ENCODE results near the gene KLHDC9.
"Not testable (repeated sequence)": the region's sequence is repeated elsewhere in the genome, so short reads cannot be mapped to it uniquely, and the experiment has no call there.

Gene KLHDC9

DNA sequence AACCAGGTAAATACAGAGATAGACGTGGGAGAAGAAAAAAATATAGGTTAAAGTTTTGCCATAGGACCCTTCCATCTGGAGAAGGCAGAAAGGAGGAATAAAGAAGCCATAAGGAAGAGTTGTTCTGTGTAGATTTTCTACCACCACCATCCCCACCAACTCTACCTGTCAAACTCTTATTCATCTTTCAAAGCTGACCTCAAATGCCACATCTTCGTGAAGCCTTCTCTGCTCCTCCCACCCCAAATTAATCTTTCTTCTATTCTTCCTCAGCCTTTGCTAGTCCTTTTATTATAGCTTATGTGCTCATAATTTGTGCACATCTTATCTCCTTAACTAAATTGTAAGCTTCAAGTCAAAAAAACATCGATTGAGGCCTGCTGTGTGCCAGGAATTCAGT lies 7.5 kb upstream of the KLHDC9 start:
- no peak overlapping the region for H3K4me3 ChIP-seq
- peak overlapping the region in 5 of 21 experiments; percentile 44 to 91 (median 76) for H3K27ac ChIP-seq

DNA sequence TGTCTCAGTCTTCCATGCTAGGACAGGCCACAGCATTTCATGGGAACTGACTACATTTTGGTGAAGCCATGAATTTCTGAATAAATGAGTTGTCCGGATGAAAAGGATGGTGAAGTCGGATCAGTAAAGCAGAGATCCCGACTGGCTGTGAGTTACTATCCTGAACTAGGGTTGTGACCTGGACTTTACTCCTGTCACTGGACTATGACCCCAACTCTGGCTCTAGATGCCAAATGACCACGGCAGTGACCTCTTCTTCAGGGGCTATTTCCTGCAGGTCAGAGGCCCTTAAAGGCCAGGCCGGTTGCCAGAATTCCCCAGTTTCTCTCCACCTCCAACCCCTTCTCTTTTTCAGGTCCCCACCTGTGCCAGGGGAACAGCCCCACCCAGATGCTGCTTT lies 7.1 kb upstream of the KLHDC9 start:
- H3K4me3 ChIP-seq: no peak overlapping the region
- H3K27ac ChIP-seq: peak overlapping the region in 6 of 21 experiments; percentile 39 to 81 (median 54)

DNA sequence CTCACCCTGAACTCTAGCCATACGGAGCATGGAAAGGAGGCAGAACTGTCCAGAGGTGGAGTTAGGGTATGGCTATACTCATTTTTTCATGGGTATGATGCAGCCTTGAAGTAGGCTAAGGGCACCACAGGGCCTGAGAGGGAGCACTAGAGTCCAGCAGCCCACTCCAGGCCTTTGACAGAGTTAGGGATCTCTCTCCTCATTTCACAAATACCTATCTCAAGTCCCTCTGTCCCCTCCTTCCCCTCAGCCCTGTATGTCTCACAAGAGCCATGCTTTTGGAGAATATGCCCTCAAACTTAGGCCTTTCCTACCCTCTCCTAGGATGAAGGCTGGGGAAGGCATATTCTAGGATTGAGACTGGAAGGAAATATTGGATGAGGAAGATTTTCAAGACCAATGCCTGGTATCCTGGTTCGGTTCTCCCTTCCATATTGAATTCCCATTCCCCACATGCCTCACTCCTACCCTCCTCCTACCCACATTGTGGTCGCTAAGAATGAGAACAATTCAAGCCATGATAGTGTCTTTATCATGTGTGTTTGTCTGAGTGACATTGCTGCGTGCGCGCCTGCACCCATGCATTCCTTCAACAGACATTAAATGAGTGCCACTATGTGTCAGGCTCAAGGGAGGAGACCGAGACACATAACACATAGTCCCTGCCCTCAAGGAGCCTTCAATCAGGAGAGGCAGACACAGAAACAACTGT lies 6.2 kb upstream of the KLHDC9 start:
- no peak overlapping the region for H3K4me3 ChIP-seq
- peak overlapping the region in 14 of 21 experiments; percentile 25 to 81 (median 44) for H3K27ac ChIP-seq

DNA sequence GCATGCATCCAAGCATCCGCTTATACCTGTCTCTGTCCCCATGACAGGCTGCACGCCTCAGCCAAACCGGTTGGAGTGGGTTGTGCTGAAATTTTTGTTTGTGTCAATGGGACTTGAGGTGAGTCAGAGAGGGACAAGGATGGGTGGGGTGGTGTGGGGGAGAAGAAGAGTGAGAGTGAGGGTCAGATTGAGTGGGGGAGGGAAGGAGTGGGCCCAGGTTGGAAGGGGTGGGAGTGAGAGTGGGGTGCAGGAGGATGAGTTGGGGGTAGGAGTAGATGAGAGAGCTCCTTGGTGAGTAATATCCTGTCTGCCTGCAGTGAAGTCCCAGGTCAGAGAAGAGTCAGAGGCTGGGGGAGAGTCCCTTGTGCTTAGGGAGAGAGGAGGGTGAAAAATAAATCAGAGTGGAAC lies 5.5 kb upstream of the KLHDC9 start:
- H3K4me3 ChIP-seq: no peak overlapping the region
- peak overlapping the region in 13 of 21 experiments; percentile 17 to 60 (median 44) for H3K27ac ChIP-seq

DNA sequence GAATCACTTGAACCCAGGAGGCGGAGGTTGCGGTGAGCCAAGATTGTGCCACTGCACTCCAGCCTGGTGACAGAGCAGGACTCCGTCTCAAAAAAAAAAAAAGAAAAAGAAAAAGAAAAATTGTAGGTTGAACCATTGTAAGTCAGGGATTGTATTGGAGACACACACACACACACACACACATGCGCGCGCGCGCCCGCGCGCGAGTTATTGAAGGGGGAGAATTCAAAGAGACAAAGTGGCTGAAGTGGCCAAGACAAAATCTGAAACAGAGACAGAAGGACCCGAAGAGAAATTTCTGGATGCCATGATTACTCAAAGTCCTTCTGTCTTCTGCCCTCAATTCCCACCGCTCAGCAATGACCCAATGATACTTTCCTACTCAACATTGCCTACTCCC lies 3.7 kb upstream of the KLHDC9 start:
- Histone ChIP-seq H3K27ac (no peak overlapping the region), H3K4me3 (no peak overlapping the region)

DNA sequence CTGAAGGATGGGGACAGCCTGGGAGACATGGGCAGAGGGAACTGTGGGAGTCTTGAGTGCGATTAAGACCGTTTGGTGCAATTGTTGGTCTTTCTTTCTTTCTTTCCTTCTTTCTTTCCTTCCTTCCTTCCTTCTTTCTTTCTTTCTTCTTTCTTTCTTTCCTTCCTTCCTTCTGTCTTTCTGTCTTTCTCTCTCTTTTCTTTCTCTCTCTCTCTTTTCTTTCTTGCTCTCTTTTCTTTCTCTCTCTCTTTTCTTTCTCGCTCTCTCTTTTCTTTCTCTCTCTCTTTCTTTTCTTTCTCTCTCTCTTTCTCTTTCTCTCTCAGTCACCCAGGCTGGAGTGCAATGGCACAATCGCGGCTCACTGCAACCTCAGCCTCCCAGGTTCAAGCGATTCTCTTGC lies 2.9 kb upstream of the KLHDC9 start:
- no peak overlapping the region for H3K4me3 ChIP-seq
- H3K27ac ChIP-seq: peak overlapping the region in 1 of 21 experiments; percentile 19

DNA sequence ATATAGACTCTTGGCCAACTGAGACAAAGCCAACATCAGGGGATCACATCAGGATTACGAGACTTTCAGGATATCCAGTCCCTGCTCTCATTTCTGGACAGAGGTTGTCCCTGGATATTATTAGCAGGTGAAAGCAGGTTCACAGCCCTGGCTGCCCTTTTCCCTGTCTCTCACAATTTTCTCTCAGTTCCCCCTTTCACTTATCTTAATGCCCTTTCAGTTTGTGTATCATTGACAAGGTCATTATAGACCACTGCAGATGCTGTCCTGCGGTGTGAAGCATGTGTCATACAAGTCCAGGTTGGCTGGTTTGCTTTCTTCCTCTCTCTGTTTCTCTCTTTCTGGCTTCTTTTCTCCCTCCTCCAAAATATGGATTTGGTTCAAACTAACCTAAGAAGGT lies 2.1 kb upstream of the KLHDC9 start:
- H3K27ac ChIP-seq: peak overlapping the region in 8 of 21 experiments; percentile 9 to 58 (median 29)
- no peak overlapping the region for H3K4me3 ChIP-seq

DNA sequence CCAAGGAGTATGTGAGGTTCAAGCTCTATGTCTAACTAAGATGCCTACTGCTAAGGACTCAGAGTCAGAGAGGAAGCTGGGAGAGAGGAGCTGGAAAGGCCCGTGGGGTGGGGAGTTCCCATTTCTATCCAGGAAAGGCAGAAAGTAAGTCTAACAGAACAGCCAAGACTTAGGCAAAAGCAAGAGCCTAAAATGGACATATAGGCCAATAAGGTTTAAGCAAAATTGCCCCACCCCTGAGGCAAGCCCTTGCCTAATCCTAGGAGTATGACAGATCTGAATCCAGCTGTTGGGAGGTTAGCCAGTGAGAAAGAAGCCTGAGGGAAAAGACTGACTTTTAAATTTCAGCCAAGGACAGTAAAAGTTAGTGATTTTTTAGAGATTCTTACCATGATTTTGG lies 1.6 kb upstream of the KLHDC9 start:
- Histone ChIP-seq H3K27ac (peak overlapping the region in 9 of 21 experiments; percentile 9 to 58 (median 32)), H3K4me3 (no peak overlapping the region)

DNA sequence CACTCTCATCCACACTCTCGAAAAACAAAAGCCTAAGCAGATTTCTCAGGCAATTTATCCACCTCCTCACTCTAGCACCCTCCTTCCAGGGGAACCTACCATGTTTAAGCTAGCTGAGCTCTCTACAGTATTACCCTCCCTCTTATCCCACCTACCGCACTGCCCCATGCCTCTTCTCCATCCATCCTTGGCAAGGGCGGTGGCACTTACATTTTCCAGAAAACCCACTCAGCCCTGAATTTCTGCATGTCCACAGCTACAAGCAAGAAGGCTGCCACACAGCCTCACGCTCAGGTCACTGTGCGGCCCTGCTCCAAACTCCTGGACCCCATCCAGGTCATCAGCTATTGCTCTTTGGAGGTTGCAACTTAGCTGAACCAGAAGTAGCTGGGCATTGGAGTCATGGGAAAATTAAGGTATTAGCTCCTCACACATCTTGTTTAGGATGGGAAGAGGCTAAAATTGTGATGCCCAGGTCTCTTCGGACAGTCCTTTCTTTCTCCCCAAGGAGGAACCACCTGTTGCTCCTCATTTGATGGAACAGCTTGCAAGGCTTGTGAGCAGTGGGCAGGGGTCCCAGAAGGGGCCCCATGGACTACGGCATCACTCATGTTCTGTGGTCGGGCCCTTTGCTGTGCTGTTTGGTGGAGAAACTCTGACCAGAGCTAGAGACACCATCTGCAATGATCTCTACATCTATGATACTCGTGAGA lies 1.1 kb downstream of the KLHDC9 start:
- peak overlapping the region in 1 of 7 experiments; percentile 58 for H3K4me3 ChIP-seq

DNA sequence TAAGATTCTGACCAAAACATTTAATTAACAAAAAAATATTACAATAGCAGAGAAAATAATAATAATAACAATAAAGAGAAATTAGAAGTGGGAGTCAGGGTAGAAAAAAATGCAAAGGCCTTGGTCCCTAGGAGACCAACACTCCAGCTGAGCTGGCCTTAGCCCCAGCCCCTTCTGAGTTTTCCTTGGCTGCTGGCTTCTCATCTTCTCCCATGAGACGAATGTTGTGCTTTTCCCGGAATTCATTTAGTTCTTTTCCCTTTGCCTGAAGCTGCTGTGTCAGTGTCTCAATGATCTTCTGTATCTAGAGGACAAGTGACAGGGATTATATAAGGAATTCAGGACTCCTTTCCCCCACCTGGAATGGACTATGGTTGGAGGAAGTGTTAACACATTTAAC lies 2.4 kb downstream of the KLHDC9 start:
- no peak overlapping the region for H3K27ac ChIP-seq
- H3K4me3 ChIP-seq: no peak overlapping the region

More for the DNA sequence above, 1.1 kb downstream of the KLHDC9 start:
- H3K27ac ChIP-seq: peak overlapping the region in 2 of 21 experiments; percentile 37 to 77

DNA sequence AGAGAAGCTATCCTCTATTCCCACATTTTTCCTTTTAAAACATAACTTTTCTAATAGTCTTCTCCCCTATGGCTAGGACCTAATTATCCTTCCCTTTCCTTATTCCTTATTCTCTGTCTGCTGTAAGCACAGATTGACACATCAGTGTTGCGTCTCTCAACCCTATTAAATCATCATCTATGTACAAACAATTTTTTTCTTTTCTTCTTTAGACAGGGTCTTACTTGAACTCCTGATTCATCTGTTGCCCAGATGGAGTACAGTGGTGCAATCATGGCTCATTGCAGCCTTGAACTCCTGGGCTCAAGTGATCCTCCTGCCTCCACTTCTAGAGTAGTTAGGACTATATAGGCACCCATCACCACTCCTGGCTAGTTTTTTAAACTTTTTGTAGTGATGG lies 8.3 kb downstream of the KLHDC9 start:
- Histone ChIP-seq H3K27ac (no peak overlapping the region), H3K4me3 (no peak overlapping the region)

DNA sequence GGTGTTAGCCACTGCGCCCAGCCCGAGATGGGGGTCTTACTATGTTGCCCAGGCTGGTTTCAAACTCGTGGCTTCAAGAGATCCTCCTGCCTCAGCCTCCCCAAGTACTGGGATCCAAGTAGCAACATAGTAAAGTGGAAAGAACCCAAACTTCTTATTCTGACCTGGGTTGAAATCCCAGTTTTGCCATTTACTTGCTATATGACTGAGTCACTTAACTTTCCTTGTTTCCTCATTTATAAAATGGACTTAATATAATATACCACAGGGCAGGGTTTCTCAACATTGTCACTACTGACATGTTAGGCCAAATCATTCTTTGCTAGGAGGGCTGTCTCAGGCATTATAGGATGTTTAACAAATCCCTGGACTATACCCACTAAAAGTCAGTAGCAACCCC lies 13.0 kb downstream of the KLHDC9 start:
- Histone ChIP-seq H3K27ac (no peak overlapping the region), H3K4me3 (no peak overlapping the region)

DNA sequence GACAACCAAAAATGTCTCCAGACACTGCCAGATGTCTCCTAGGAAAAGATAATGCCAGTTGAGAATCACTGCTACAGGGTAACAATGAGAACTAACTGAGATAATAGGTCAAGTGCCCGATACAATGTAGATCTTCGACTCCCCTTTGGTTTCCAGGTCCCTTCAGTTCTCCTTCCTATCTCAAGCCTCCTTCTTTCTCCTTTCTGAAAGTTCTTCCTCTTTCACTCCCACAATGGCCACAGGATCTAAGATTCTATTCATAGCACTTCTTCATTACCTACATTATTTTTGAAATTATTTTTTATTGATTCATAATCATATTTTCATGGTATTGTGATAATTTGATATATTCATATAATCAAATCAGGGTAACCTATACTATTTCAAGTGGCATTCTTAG lies 13.4 kb downstream of the KLHDC9 start:
- no peak overlapping the region for H3K27ac ChIP-seq
- no peak overlapping the region for H3K4me3 ChIP-seq

DNA sequence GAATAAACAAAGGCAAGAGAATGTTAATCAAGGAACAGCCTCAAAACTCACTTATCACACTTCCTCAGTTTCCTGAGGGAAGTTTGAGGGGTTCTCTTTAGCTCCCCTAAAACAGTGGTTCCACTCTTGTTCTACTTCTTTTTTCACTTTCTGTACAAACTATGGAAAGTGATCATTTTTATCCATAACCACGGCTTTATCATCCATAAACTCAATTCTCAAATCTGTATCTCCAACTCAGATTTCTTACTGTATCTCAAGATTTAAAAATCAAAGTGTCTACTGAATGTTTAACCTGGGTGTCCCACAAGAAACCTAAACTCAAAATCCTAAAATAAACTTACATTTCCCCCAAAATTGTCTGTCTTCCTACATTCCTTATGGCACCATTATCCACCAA lies 15.8 kb downstream of the KLHDC9 start:
- no peak overlapping the region for H3K27ac ChIP-seq
- no peak overlapping the region for H3K4me3 ChIP-seq

DNA sequence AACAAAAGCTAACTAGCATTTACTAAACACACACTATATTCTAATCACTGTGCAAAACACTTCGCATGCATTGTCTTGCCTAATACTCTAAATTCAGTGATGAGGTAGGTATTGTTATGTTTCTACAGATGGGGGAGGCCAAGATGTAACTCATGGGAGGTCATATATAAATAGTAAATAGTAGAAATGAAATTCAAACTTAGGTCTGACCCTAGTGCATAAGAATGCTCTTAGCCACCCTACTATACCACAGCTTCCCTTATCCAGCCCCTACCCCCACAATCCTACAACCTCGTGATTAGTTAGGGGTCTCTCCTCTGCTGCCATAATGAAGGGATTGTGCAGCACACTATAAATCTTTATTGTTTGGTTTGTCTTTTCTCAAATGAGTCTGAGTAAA lies 16.4 kb downstream of the KLHDC9 start:
- no peak overlapping the region for H3K4me3 ChIP-seq

DNA sequence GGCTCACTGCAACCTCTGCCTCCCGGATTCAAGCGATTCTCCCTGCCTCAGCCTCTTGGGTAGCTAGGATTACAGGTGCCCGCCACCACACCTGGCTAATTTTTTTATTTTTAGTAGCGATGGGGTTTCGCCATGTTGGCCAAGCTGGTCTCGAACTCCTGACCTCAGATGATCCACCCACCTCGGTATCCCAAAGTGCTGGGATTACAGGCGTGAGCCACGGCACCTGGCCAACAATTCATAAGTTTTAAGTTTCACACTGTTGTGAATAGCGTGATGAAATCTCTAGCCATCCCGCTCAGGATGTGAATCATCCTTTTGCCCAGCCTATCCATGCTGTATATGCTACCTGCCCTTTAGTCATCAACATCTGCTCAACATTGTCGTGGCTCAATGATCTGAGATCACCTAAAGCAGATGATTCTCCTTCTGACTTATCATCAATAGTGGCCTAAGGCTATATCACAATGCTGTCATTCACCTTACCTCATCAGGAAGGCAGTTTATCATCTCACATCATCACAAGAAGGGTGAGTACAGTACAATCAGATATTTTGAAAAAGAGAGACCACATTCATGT lies 17.1 kb downstream of the KLHDC9 start:
- H3K4me3 ChIP-seq: no peak overlapping the region
- H3K27ac ChIP-seq: peak overlapping the region in 3 of 21 experiments; percentile 12 to 19 (median 18)

More for the DNA sequence above, 16.4 kb downstream of the KLHDC9 start:
- H3K27ac ChIP-seq: peak overlapping the region in 1 of 21 experiments; percentile 18

DNA sequence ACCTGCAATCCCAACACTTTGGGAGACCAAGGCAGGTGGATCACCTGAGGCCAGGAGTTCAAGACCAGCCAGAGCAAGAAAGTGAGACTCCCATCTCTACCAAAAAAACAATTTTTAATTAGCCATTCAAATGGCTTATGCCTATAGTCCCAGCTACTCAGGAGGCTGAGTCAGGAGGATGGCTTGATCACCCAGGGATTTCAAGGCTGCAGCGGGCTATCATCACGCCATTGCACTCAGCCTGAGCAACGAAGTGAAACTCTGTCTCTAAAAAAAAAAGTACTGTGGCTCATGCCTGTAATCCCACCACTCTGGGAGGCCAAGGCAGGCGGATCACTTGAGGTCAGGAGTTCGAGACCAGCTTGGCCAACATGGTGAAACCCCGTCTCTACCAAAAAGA lies 17.8 kb downstream of the KLHDC9 start:
- H3K27ac ChIP-seq: peak overlapping the region in 1 of 21 experiments; percentile 12

DNA sequence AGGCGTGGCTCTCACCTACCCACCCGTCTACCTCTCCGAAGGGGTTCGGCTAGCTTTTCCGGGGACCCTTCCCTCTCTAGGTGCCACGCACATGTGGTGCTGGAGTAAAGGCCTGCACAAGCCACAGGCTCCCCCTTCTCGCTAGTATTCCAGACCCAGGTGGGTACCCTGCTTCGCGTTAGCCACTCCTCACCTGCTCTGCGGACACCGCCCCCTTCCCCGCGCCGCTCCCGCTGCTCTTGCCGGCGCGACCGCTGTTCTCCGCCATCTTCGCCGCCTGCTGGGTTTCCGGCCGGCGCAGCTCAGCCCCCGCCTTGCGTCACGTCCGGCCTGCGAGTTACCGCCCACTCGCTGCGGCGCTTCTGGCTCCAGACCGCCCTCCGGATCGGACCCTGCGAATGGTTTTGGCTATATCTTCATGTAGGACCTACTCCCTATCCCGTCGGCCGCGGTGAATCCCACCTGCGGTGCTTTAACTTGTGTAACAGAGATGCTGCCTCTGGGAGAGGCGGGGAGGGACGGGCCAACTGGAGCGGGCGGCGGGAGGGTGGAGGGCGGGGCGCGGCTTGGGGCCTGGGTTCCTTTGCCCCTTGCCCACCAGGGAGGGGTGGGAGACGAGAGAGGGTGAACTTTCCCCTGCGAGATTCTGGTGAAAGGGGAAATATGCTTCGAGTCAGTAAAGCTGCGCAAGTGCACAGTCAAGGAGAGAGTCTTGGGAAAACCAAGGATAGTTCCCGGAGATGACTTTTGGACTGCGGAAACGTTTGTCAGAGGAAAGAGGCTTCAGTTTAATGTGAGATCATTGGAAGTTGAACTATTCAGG lies 19.8 kb downstream of the KLHDC9 start, which contains the start of the genes NIT1 and PFDN2:
TSS of gene NIT1 (plus strand) at position 347 of the 823 bp plus-strand sequence. CDS start at position 419, 72 bp downstream.
TSS of gene PFDN2 (minus strand) at position 279 of the 823 bp plus-strand sequence. CDS start at position 268, 11 bp downstream.
- Histone ChIP-seq H3K4me3 (peak within 1 kb of the TSS; percentile 69 to 98 (median 87)), H3K27ac (peak within 1 kb of the TSS; percentile 71 to 99 (median 96))

More for the DNA sequence above, 17.8 kb downstream of the KLHDC9 start:
- not testable (repeated sequence) for H3K4me3 ChIP-seq

DNA sequence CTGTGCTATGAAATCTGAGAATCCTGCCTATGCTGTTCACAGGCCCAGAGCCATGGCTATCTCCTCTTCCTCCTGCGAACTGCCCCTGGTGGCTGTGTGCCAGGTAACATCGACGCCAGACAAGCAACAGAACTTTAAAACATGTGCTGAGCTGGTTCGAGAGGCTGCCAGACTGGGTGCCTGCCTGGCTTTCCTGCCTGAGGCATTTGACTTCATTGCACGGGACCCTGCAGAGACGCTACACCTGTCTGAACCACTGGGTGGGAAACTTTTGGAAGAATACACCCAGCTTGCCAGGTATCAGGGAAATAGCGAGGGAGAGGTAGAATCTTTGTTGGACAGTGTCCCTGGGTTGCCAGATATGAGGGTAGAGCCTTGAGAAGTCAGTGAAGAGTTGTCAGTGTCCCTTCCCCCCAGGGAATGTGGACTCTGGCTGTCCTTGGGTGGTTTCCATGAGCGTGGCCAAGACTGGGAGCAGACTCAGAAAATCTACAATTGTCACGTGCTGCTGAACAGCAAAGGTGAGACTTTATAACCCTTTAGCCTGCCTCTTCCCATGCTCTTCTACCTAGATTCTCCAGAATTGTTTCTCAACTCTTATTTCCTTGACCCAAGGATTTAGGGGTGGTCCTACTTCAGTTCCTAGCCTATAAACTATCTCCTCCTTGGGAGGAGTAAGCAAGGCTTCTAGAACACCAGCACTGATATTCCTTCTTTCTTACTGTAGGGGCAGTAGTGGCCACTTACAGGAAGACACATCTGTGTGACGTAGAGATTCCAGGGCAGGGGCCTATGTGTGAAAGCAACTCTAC lies 21.1 kb downstream of the KLHDC9 start:
- Histone ChIP-seq H3K4me3 (peak overlapping the region in 4 of 7 experiments; percentile 69 to 92 (median 86)), H3K27ac (peak overlapping the region in 19 of 21 experiments; percentile 71 to 99 (median 96))

Measured in skin epidermis (tissue), 12 donors.